ENCODE data around the gene FADS6. TPM values are rescaled to one million over a fixed set of nuclear protein-coding genes. Genes with fewer than 3 reads are reported as not detected.

The FADS6 gene
- total and polyA plus RNA-seq, 10 of the 15 experiments (the other 5 are each of a cell fraction or from before 2014, with no cell fraction given): not detected

GRCh38 chr17:74875155-74875976, 18.1 kb downstream of the FADS6 start:
- TF ChIP-seq EP300 (IDR thresholded peaks at IDR 0.05; ENCODE audit: borderline replicate concordance in 1 of 2, control insufficient read depth in 1 of 2, low read depth in 2 of 2, low read length in 2 of 2): no peak
- no peak overlapping the region for H3K4me3 ChIP-seq
- DNase-seq (ENCODE audit: low read depth, low spot score) (no peak), FAIRE-seq (peak; percentile 18), ATAC-seq (no peak)
- H3K4me1 ChIP-seq (ENCODE audit: control insufficient read depth, insufficient read depth, low read length): peaks cover 14% of the 10 kb centered on the region
- H3K36me3 ChIP-seq (ENCODE audit: control insufficient read depth in 2 of 2, insufficient read depth in 2 of 2, low read length in 1 of 2): no peaks in the 10 kb centered on the region; a peak in 1 of 4 replicates
- WGBS (ENCODE audit: insufficient coverage, insufficient replicate concordance, low lambda C conversion rate, missing lambda C conversion rate): 73% methylated on average over 5 of the region's 5 CpGs
- no peak overlapping the region for H2AFZ ChIP-seq (ENCODE audit: control insufficient read depth, low read depth, low read length)
- intact Hi-C loops (cut with micrococcal nuclease; ENCODE audit: unreplicated experiment) (no loop called here), in situ Hi-C loops (cut with MboI) (no loop called here)
- ChIA-PET RAD21 (ENCODE audit: unreplicated experiment) (interaction anchor here (0.7 kb wide), 1 partner anchor 86 kb away, joined by 3 read pairs; no protein-coding TSS in a partner anchor), POLR2A (interaction anchor here (0.5 to 0.6 kb wide), 2 partner anchors 246 to 328 kb away, joined by 3 read pairs; no protein-coding TSS in a partner anchor), SMC1A (ENCODE audit: uncharacterized antibody, unreplicated experiment) (interaction anchor here (0.9 kb wide), 1 partner anchor 86 kb away, joined by 4 read pairs; no protein-coding TSS in a partner anchor), CTCF (interaction anchor here (1.1 to 4.5 kb wide), 7 partner anchors 12 to 128 kb away, joined by 3 to 40 read pairs (median 3); partner anchors contain the start of gene NHERF1)
- no peaks in the 10 kb centered on the region for H4K20me1 ChIP-seq (ENCODE audit: control insufficient read depth, insufficient read depth)
- H3K27ac ChIP-seq (ENCODE audit: control insufficient read depth, insufficient read depth): no peak overlapping the region
- H3K79me2 ChIP-seq (ENCODE audit: control insufficient read depth, insufficient read depth, low read length): peaks cover 16% of the 10 kb centered on the region
- H3K9me3 ChIP-seq (replicated peaks; ENCODE audit: control insufficient read depth, insufficient read depth, low read length): no peaks in the 10 kb centered on the region
- no peak overlapping the region for H3K4me2 ChIP-seq (ENCODE audit: control insufficient read depth, insufficient read depth)
- H3K9ac ChIP-seq (ENCODE audit: control insufficient read depth, insufficient read depth, low read length): no peak overlapping the region
- no TSS peak for BruUV-seq (replicated peaks)
- no peaks in the 10 kb centered on the region for H3K27me3 ChIP-seq (replicated peaks in 1 of 2; ENCODE audit: control insufficient read depth in 2 of 2, insufficient read depth in 2 of 2, low read length in 1 of 2)

GRCh38 chr17:74874615-74875037, 18.8 kb downstream of the FADS6 start:
- in situ Hi-C loops (cut with MboI) (no loop called here), intact Hi-C loops (cut with micrococcal nuclease; ENCODE audit: unreplicated experiment) (no loop called here)
- no TSS peak for BruUV-seq (replicated peaks)
- SMC1A ChIA-PET (ENCODE audit: uncharacterized antibody, unreplicated experiment): interaction anchor here (2.5 kb wide), 1 partner anchor 87 kb away, joined by 10 read pairs; no protein-coding TSS in a partner anchor
- no peak overlapping the region for H2AFZ ChIP-seq (ENCODE audit: control insufficient read depth, low read depth, low read length)
- RAD21 ChIA-PET (ENCODE audit: unreplicated experiment): interaction anchor here (1.1 to 3.2 kb wide), 2 partner anchors 9 to 87 kb away, joined by 3 to 24 read pairs; no protein-coding TSS in a partner anchor
- H3K36me3 ChIP-seq (ENCODE audit: control insufficient read depth in 2 of 2, insufficient read depth in 2 of 2, low read length in 1 of 2): no peaks in the 10 kb centered on the region; a peak in 1 of 4 replicates
- H3K79me2 ChIP-seq (ENCODE audit: control insufficient read depth, insufficient read depth, low read length): peaks cover 16% of the 10 kb centered on the region
- WGBS (ENCODE audit: insufficient coverage, insufficient replicate concordance, low lambda C conversion rate, missing lambda C conversion rate): 97% methylated on average over 5 of the region's 5 CpGs
- no peaks in the 10 kb centered on the region for H3K9me3 ChIP-seq (replicated peaks; ENCODE audit: control insufficient read depth, insufficient read depth, low read length)
- TF ChIP-seq PBX3 (IDR thresholded peaks at IDR 0.05; ENCODE audit: insufficient replicate concordance, low read depth, low read length): no peak
- peak; percentile 73 for TF ChIP-seq ZBTB40 (IDR thresholded peaks at IDR 0.05; ENCODE audit: borderline replicate concordance)
- TF ChIP-seq SUZ12 (IDR thresholded peaks at IDR 0.05; ENCODE audit: unreplicated experiment): no peak
- no peak overlapping the region for H3K9ac ChIP-seq (ENCODE audit: control insufficient read depth, insufficient read depth, low read length)
- FAIRE-seq: no peak
- no peaks in the 10 kb centered on the region for H3K27me3 ChIP-seq (replicated peaks in 1 of 2; ENCODE audit: control insufficient read depth in 2 of 2, insufficient read depth in 2 of 2, low read length in 1 of 2)
- no peak overlapping the region for H3K4me3 ChIP-seq
- CTCF ChIA-PET: interaction anchor here (1.1 to 4.5 kb wide), 6 partner anchors 11 to 127 kb away, joined by 3 to 40 read pairs (median 4); partner anchors contain the start of gene NHERF1
- H3K27ac ChIP-seq (ENCODE audit: control insufficient read depth, insufficient read depth): no peak overlapping the region
- POLR2A ChIA-PET: interaction anchor here (0.6 kb wide), 2 partner anchors 196 to 329 kb away, joined by 3 read pairs; no protein-coding TSS in a partner anchor
- peaks cover 14% of the 10 kb centered on the region for H3K4me1 ChIP-seq (ENCODE audit: control insufficient read depth, insufficient read depth, low read length)
- no peak overlapping the region for H3K4me2 ChIP-seq (ENCODE audit: control insufficient read depth, insufficient read depth)
- no peak for DNase-seq (ENCODE audit: low read depth, low spot score)
- no peak for ATAC-seq
- no peaks in the 10 kb centered on the region for H4K20me1 ChIP-seq (ENCODE audit: control insufficient read depth, insufficient read depth)

Measured in GM12878 (cell line).